Measurements from ENCODE around the gene PBX1.

PBX1 gene

DNA sequence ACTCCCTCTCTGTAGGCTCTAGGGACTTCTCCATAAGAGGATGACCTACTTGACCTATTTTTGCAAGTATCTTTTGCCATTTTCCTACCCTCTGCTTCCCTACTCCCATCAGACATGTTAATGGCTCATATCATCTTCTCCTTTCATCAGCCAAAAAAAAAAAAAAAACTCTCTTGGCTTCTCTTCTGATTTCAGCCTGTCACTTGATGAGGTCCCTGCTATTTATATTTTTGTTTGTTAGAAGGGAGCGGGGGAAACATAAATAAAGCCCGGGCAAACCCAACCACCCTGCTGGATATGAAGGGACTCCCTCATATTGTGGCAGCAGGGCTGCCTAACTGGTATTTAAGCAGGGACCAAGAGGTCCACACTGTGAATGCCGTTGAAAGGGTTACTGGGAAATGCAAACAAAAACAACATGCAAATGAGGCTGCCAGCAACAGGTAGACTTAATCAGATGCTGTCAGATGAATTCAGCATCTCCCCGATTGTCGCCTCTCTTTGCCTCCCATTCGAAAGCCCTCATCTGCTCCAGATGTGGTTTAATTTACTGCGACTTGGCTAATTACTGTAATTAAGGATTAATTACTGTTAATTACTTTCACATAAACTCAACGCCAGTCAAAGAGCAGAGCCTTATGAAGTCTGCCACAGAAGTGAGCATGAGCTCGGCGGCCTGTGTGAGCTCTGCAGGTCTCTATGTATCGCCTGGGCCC is 172.3 kb downstream of the PBX1 start:
- TF ChIP-seq, protein P1, sequence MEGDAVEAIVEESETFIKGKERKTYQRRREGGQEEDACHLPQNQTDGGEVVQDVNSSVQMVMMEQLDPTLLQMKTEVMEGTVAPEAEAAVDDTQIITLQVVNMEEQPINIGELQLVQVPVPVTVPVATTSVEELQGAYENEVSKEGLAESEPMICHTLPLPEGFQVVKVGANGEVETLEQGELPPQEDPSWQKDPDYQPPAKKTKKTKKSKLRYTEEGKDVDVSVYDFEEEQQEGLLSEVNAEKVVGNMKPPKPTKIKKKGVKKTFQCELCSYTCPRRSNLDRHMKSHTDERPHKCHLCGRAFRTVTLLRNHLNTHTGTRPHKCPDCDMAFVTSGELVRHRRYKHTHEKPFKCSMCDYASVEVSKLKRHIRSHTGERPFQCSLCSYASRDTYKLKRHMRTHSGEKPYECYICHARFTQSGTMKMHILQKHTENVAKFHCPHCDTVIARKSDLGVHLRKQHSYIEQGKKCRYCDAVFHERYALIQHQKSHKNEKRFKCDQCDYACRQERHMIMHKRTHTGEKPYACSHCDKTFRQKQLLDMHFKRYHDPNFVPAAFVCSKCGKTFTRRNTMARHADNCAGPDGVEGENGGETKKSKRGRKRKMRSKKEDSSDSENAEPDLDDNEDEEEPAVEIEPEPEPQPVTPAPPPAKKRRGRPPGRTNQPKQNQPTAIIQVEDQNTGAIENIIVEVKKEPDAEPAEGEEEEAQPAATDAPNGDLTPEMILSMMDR (conservative IDR thresholded peaks at IDR 0.05; ENCODE audit: low read depth) = no peak
- H3K27ac ChIP-seq = no peak overlapping the region
- no peak for DNase-seq (ENCODE audit: low spot score)
- ChIA-PET POLR2A (ENCODE audit: low non-redundant PET) (no interaction called here), CTCF (no interaction called here)

DNA sequence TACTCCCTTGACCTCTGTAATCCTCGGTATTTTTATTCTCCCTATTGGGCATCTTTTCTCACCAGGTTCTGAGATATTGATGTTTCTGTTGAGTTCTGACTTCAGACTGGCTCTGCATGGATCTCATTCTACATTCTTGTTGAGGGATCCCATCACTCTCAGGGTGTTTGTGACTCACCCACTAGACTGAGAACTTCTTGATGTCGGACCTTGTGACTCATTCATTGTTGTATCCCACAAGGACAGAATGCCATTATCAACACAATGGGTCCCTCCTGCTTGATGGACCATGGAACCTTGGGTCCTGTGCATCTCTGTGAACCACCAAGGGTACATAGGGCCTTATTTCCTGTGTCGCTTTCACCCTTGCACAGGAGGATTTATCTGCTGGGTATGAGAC is 174.1 kb downstream of the PBX1 start:
- no peak for DNase-seq (ENCODE audit: low spot score)
- POLR2A ChIA-PET (ENCODE audit: low non-redundant PET) = no interaction called here
- H3K27ac ChIP-seq = no peak overlapping the region
- CTCF ChIA-PET = no interaction called here
- TF ChIP-seq, protein P1 (conservative IDR thresholded peaks at IDR 0.05; ENCODE audit: low read depth) = no peak

DNA sequence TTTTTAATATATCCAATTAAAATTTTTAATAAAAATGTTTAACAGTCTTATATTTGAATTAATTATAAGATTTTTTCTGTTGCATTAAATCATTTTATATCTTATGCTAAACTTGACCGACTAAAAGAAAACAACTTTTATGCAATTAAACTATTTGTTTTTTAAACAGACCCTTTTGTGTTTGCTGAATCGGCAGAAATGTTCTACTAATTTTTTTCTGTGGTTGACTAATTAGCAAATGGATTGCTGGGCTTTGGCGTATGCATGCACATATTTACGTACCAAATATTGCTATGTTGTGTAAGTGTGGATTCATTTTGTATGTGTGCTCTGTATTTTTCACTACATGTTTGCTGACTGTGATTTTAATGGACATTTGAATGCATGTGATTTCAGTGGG is 174.8 kb downstream of the PBX1 start:
- ChIA-PET CTCF (no interaction called here), POLR2A (ENCODE audit: low non-redundant PET) (no interaction called here)
- no peak overlapping the region for H3K27ac ChIP-seq
- no peak for DNase-seq (ENCODE audit: low spot score)
- TF ChIP-seq, protein P1 (conservative IDR thresholded peaks at IDR 0.05; ENCODE audit: low read depth) = no peak

DNA sequence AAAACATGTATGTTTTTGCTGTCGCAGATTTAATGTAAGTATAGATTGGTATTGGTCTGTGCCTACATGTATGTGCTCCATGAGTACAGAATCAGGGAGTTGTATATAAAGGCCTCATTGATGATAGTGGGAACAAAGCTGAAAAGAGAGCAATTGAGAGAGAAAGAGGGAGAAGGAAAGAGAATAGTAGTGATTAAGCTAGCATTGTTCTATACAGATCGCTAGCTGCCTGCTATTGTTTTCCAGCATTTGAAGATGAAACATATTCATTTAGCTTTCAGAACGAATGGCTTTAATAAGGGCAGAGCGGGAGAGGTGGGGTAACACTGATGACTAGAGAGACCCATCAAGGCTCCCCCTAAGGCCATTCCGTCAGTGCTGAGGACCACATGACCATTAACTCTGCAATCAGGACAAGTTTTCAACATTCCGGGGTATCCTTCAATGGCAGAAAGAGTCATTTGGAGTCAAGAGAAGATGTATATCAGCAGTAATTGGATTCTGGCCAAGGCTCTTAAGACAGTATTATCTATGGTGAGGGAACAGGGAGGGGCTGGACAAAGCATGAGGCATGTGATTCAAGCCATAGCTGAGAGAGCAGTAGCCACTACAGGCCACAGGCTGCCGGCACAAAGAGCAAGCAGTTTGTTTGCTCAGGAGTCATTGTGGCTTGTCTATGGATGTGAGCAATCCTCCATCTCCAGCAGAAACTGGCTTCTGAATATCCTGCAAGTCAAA is 176.5 kb downstream of the PBX1 start:
- CTCF ChIA-PET = no interaction called here
- H3K27ac ChIP-seq = no peak overlapping the region
- no peak for DNase-seq (ENCODE audit: low spot score)
- POLR2A ChIA-PET (ENCODE audit: low non-redundant PET) = no interaction called here
- TF ChIP-seq, protein P1 (conservative IDR thresholded peaks at IDR 0.05; ENCODE audit: low read depth) = no peak

DNA sequence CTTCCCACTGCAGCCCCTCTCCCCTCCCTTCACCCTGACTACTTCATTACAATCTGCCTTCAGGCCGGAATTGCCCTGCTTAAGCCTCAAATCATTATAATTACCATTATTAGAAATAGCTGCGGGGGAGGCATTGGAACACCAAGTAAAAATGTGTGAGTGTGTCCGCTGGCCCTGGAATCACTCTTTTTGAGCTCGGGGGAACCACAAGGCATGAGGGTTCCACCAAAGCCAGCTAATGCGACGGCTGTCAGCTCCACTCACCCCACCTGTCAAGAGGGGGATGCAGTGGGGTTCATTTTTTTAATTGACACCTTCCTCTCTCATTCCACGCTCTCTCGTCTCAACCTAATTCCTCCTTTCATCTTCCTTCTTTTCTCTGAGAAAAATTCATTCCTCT is 177.2 kb downstream of the PBX1 start:
- no peak overlapping the region for H3K27ac ChIP-seq
- TF ChIP-seq, protein P1 (conservative IDR thresholded peaks at IDR 0.05; ENCODE audit: low read depth) = no peak
- no peak for DNase-seq (ENCODE audit: low spot score)
- ChIA-PET POLR2A (ENCODE audit: low non-redundant PET) (interaction anchor here (1.2 kb wide), 1 partner anchor 19 kb away, joined by 3 read pairs; no protein-coding TSS in a partner anchor), CTCF (no interaction called here)

DNA sequence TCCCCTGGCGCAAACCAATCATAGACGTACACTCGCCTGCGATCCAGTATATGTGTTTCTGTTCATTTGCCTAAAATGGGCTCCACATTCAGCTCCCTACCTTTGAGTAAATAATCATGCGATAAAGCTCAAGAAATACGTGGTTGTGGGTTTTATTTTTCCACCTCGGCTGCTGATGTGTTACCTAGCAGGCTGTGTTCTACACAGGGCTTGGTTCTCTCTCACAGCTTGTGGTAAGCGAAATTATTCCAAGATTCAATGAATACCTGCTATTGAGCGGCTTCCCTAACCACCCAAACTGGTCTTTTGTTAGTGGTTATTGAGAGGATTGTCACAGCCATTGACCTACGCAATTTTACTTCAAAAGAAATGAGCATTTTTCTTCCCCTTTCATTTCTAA is 180.2 kb downstream of the PBX1 start:
- CTCF ChIA-PET = no interaction called here
- POLR2A ChIA-PET (ENCODE audit: low non-redundant PET) = no interaction called here
- no peak for DNase-seq (ENCODE audit: low spot score)
- H3K27ac ChIP-seq = no peak overlapping the region
- TF ChIP-seq, protein P1 (conservative IDR thresholded peaks at IDR 0.05; ENCODE audit: low read depth) = no peak
